HG03378 (cell line): Measurements from ENCODE around the gene TSPOAP1.

Source experiments
- ATAC-seq: cut with Tn5 transposase; IDR thresholded peaks from one replicate; pipeline ENCODE4 v1.9.1; 2021; ENCODE audit warnings: mild to moderate bottlenecking, moderate library complexity; ENCODE audit not compliant: unreplicated experiment

Gene TSPOAP1

DNA sequence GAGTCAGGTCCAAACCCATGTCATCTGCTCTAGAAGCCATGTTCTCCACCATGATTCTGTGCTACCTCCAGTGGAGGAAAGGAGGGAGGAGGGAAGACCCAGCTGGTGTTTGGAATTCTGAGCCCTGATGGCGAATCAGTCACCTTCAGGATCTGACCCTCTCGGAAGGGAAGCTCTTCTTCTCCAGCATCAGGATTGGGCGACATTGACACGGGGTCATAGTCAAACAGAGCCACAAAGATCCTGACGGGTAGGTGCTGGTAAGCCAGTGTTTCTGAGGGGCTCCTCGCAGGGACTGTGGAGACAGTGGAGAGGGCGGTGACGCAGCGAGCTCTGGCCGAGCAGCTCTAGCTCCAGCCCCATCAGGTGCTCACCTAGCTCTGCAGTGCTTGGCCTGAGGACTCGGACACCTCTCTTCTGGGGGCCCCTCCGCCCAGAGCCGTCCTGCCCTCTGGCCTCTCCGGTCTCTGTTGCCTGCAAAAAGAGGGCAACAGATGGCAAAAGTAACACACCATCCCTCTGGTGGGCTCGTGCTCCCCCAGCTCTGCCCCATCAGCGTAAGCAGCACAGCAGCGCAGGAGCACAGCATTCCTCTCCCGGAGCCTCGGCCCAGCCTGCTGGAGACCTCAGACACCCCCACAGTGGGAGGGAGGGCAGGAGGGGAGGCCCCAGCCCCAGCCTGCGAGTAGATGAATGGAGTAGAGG lies 21.0 kb downstream of the TSPOAP1 start:
- no peak for ATAC-seq

- no peak for ATAC-seq
Observed at GRCh38 chr17:58306131-58306951, 22.3 kb downstream of the TSPOAP1 start.

GRCh38 chr17:58305626-58306025 lies 23.0 kb downstream of the TSPOAP1 start:
- ATAC-seq: no peak

GRCh38 chr17:58304750-58305486 lies 23.7 kb downstream of the TSPOAP1 start:
- ATAC-seq: no peak

- no peak for ATAC-seq
Observed at GRCh38 chr17:58303971-58304749, 24.4 kb downstream of the TSPOAP1 start.

- ATAC-seq: no peak
Observed at GRCh38 chr17:58302919-58303585, 25.5 kb downstream of the TSPOAP1 start.

GRCh38 chr17:58302171-58302918 lies 26.2 kb downstream of the TSPOAP1 start:
- ATAC-seq: no peak

GRCh38 chr17:58301504-58302150 lies 27.0 kb downstream of the TSPOAP1 start:
- ATAC-seq: no peak

- no peak for ATAC-seq
Observed at GRCh38 chr17:58300336-58300735, 28.3 kb downstream of the TSPOAP1 start.

DNA sequence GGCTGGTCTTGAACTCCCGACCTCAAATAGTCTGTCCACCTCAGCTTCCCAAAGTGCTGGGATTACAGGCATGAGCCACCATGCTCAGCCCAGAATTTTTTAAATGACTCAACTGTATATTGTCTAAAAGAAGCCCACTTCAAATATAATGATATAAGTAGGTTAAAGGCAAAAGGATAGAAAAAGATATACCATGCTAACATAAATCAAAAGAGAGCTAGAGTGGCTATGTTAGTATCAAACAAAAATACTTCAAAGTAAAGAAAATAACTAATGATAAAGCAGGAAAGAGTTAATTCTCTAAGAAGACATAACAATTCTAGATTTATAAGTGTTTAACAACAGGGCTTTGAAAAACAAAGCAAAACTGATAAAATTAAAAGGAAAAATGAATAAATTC lies 34.6 kb downstream of the TSPOAP1 start:
- ATAC-seq: no peak

DNA sequence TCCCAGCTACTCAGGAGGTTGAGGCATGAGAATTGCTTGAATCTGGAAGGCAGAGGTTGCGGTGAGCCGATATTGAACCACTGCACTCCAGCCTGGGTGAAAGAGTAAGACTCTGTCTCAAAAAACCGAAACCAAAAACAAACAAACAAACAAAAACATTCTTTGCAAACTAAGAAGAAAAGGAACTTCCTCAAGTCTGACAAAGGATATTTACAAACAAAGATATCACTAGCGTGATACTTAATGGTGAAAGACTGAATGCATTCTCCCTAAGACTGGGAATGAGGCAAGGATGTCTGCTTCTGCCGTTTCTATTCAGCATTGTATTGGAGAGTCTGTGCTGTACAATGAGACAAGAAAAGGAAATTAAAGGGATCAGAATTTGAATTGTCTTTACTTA lies 37.3 kb downstream of the TSPOAP1 start:
- no peak for ATAC-seq

DNA sequence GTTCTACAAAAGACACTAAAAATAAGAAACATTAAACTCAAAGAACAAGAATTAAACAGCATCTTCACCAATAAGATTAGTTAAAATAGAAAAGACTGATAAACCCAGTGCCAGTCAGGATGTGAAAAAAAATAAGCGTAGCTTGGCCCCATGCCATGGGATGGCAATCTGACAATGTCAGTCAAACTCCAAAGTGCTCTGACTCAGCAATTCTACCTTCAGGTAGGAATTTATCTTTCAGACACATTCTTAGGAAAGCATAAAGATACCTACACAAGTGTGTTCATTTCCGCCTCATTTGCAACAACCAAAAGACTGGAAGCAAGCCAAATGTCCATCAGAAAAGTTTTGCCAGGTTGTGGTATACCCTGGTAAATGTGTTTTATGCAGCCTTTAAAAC lies 38.7 kb downstream of the TSPOAP1 start:
- no peak for ATAC-seq

DNA sequence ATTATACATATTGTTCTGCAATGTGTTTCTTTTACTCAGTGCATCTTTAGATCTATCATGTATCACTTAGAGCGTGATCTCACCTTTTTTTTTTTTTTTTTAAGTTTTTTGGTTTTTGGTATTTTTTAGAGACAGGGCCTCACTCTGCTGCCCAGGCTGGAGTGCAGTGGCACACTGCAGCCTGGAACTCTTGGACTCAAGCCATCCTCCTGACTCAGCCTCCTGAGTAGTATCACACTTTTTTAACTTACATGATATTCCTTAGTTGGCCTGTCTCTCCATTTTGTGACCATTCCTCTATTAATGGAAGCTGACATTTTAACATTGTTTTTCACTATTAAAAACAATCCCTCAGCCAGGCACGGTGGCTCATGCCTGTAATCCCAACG lies 43.2 kb downstream of the TSPOAP1 start:
- ATAC-seq: no peak

DNA sequence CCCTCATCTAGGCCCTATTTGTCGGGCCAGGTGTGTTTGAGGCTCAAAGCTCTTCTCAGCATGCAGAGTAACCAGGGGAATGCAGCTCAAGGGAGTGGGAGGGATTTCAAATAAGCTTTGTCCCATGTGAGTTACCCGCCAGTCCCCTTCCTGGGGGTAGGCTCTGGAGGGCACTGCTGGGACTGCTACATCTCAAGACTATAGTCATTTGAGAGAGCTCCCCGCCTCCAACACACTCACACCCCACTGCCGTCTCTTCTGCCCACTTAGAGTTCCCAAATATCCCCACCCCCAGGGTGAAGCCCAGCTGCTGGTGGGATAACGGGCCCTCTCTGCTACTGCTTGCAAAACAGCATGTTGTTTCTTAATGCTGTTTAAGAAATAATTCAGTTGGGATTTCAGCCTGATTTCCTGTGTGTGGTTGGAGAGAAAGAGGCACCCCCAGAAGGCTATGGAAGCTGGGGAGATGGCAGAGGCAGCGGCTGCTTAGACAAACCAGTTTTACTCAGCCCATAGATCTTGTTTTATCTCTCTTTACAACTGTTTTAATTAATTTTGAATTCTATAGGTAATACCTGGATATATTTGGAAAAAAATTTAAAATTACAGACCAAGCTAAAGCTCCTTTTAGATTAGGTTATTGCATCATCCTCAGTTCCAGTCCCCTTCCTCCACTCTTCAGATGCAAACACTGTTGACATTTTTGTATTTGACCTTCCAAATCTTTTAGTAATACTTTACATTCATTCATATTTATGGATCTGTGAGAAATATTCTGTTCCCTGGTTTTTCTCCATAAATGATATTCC lies 43.8 kb downstream of the TSPOAP1 start:
- ATAC-seq: no peak

DNA sequence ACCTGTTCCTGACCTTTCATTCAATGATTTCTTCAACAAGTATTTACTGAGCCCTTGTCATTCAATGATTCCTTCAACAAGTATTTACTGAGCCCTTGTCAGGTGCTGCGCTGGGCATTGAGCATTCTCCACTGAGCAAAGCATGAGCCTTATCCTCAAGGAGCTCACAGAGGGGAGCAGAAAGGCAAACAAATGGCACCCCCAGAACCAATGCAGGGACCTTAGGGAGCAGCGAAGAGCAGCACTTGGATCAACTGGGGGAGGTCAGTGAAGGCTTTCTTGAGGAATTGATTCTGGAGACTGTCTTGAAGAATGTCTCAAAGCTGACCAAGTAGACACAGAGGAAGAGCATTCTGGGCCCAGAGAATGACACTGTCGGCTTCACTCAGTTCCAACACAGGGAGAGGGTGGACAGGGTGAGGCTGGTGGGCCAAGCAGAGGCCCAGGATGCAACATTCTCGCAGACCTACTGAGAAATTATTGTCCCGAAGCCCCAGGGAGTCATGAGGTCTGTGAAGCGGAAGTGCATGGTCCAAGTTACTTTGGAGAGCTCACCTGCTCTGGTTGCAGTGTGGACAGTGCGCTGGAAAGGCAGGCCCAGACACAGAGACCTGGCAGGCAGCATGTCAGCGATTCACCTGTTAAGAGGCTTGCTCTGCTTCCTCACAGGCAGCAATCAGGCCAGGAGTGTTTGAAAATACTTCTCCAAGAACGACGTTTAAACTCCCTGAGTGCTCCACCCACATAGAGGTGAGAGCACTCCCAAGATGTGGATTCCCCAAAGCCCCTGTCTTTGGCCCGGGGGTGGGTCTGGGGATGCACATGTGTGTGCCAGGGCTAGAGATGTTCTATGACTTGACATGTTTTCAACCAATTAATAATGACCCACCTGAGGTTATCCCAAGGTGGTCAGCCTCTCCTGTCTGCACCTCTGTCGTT lies 44.7 kb downstream of the TSPOAP1 start:
- ATAC-seq: no peak

GRCh38 chr17:58282442-58282841 lies 46.2 kb downstream of the TSPOAP1 start:
- ATAC-seq: no peak

- ATAC-seq: no peak
Observed at GRCh38 chr17:58281511-58282011, 47.0 kb downstream of the TSPOAP1 start.
